K562 (cell line): ENCODE data around the gene SLC39A9. TPM values are rescaled to one million over a fixed set of nuclear protein-coding genes. Genes with fewer than 3 reads are reported as not detected.

Experiments
- BCL6 ChIP-seq: fragments of 250-450 bp; sonication (Bioruptor Pico); IDR thresholded peaks from 2 replicates; pipeline ENCODE4 v1.4.0; 2020
- CBX5 ChIP-seq: IDR thresholded peaks from 2 replicates; pipeline ENCODE4 v1.6.1; 2014; ENCODE audit warnings: low read depth, borderline replicate concordance
- EP300 ChIP-seq: IDR thresholded peaks from 2 replicates; pipeline ENCODE4 v1.6.1; 2012; ENCODE audit warnings: low read length, improper control_type of control experiment
- KLF13 ChIP-seq: fragments of 450-650 bp; IDR thresholded peaks from 2 replicates; pipeline ENCODE4 v1.6.1; 2016; ENCODE audit warnings: missing genetic modification characterization, low read depth, mild to moderate bottlenecking, missing compliant biosample characterization, moderate library complexity, borderline replicate concordance
- L3MBTL2 ChIP-seq: fragments of 450-650 bp; IDR thresholded peaks from 2 replicates; pipeline ENCODE4 v1.6.1; 2016; ENCODE audit warnings: mild to moderate bottlenecking, moderate library complexity
- NCOA1 ChIP-seq: fragments of 450-650 bp; IDR thresholded peaks from 2 replicates; pipeline ENCODE4 v1.6.1; 2016; ENCODE audit warnings: low read depth
- XRCC5 ChIP-seq: fragments of 200-400 bp; formaldehyde crosslinking; IDR thresholded peaks from 2 replicates; pipeline ENCODE4 v1.6.1; 2017; ENCODE audit warnings: low read depth, mild to moderate bottlenecking, low read length
- ZC3H8 ChIP-seq: fragments of 450-650 bp; IDR thresholded peaks from 2 replicates; pipeline ENCODE4 v1.6.1; 2017
- ZSCAN32 ChIP-seq: fragments of 450-650 bp; formaldehyde crosslinking; IDR thresholded peaks from 2 replicates; pipeline ENCODE4 v1.4.0; 2020; ENCODE audit warnings: mild to moderate bottlenecking, moderate library complexity
- polyA plus RNA-seq, 8 experiments: library from polyadenylated mRNA; depleted of rRNA in 4 of 8; stranded (reverse) in 5 of 8; unstranded in 3 of 8; fragments of >200 nt; fragmentation: Nextera tagmentation in 2 of 8; fragmentation: Illumina TruSeq in 1 of 8; extraction: Ambion mirVana in 2 of 8; extraction: Trizol in 1 of 8; gene quantifications; 2 replicates each; pipeline versions ENCODE4 v1.2.1 to v1.2.3, GENCODE V29; 2011 to 2014; ENCODE audit warnings: inconsistent platforms in 1 of 8, missing spikeins in 1 of 8
- total RNA-seq, 7 experiments: library from RNA; depleted of rRNA in 6 of 7; stranded (reverse); fragments of >200 nt in 6 of 7; fragmentation: Illumina TruSeq in 2 of 7; extraction: Trizol in 2 of 7; gene quantifications; 2 replicates each; pipeline versions ENCODE4 v1.2.1 to v1.2.3, GENCODE V29; 2011 to 2021; ENCODE audit warnings: low replicate concordance in 1 of 7
- TF ChIP-seq, protein P1 (sequence below): fragments of 200-800 bp; sonication (Bioruptor generic); IDR thresholded peaks from 2 replicates; pipeline ENCODE4 v1.6.1; 2017; ENCODE audit warnings: missing genetic modification characterization, missing compliant biosample characterization
- TF ChIP-seq, protein P2 (sequence below): fragments of 450-650 bp; IDR thresholded peaks from 2 replicates; pipeline ENCODE4 v1.6.1; 2016; ENCODE audit warnings: mild to moderate bottlenecking, moderate library complexity
- TF ChIP-seq, protein P3 (sequence below): fragments of 250-450 bp; sonication (Bioruptor Pico); IDR thresholded peaks from 2 replicates; pipeline ENCODE4 v1.8.0; 2021; ENCODE audit warnings: borderline replicate concordance, mild to moderate bottlenecking, moderate library complexity; ENCODE audit not compliant: poor library complexity, severe bottlenecking
- TF ChIP-seq, protein P4 (sequence below): fragments of 250-450 bp; sonication (Bioruptor Pico); IDR thresholded peaks from 2 replicates; pipeline ENCODE4 v1.8.0; 2022; ENCODE audit warnings: moderate library complexity, mild to moderate bottlenecking, inconsistent platforms

The SLC39A9 gene
- total and polyA plus RNA-seq, 9 of the 15 experiments (the other 6 are each of a cell fraction or from before 2014, with no cell fraction given) = 18.4 to 66.0 (median 32.5) TPM

DNA sequence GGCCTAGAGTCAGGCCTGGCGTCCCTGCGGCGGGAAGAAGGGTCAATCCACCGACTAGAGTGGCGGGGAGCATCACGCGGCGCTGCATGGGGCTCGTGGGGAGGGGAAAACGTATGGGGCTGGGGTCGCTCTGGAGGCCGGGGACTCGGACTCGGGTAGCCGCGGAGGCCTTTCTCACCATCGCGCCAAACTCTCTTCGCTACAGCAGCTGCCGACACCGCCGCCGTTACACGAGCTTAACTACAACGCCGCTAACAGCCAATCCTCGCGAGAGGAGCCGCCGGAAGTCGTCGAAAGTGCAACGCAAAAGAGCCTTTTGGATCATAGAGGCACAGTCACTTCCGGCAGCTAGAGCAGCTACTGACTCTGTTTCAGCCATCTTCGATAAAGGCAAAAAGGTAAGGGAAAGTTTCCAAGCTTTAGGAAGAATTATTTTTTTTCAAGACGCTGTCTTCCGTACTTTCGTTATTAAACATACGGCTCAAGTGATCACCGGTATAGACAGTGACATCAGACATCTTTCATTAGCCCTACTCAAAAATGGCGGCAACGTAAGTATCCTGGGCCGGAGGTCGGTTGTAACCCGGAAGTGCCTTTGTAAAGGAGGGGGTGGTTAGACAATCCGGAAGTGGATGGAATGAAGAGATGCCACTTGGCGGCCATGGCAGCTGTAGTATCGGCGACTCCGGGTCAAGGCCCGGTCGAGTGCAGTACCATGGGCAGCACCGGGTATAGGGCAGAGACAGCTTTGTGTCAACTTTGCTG lies at the start of gene SLC39A9, which contains the start of gene ERH (continued):
- TF ChIP-seq, protein P1, sequence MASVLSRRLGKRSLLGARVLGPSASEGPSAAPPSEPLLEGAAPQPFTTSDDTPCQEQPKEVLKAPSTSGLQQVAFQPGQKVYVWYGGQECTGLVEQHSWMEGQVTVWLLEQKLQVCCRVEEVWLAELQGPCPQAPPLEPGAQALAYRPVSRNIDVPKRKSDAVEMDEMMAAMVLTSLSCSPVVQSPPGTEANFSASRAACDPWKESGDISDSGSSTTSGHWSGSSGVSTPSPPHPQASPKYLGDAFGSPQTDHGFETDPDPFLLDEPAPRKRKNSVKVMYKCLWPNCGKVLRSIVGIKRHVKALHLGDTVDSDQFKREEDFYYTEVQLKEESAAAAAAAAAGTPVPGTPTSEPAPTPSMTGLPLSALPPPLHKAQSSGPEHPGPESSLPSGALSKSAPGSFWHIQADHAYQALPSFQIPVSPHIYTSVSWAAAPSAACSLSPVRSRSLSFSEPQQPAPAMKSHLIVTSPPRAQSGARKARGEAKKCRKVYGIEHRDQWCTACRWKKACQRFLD (CRISPR knock-in tag) = peak; percentile 6
- TF ChIP-seq BCL6 (CRISPR knock-in tag) (no peak), ZSCAN32 (CRISPR knock-in tag) (no peak), CBX5 (no peak), NCOA1 (peak; percentile 90; the same call in 1 of the 2 replicates), KLF13 (tag) (no peak), ZC3H8 (no peak), L3MBTL2 (peak; percentile 46; the same call in 1 of the 2 replicates), EP300 (peak; percentile 46), XRCC5 (no peak)
- TF ChIP-seq, protein P2, sequence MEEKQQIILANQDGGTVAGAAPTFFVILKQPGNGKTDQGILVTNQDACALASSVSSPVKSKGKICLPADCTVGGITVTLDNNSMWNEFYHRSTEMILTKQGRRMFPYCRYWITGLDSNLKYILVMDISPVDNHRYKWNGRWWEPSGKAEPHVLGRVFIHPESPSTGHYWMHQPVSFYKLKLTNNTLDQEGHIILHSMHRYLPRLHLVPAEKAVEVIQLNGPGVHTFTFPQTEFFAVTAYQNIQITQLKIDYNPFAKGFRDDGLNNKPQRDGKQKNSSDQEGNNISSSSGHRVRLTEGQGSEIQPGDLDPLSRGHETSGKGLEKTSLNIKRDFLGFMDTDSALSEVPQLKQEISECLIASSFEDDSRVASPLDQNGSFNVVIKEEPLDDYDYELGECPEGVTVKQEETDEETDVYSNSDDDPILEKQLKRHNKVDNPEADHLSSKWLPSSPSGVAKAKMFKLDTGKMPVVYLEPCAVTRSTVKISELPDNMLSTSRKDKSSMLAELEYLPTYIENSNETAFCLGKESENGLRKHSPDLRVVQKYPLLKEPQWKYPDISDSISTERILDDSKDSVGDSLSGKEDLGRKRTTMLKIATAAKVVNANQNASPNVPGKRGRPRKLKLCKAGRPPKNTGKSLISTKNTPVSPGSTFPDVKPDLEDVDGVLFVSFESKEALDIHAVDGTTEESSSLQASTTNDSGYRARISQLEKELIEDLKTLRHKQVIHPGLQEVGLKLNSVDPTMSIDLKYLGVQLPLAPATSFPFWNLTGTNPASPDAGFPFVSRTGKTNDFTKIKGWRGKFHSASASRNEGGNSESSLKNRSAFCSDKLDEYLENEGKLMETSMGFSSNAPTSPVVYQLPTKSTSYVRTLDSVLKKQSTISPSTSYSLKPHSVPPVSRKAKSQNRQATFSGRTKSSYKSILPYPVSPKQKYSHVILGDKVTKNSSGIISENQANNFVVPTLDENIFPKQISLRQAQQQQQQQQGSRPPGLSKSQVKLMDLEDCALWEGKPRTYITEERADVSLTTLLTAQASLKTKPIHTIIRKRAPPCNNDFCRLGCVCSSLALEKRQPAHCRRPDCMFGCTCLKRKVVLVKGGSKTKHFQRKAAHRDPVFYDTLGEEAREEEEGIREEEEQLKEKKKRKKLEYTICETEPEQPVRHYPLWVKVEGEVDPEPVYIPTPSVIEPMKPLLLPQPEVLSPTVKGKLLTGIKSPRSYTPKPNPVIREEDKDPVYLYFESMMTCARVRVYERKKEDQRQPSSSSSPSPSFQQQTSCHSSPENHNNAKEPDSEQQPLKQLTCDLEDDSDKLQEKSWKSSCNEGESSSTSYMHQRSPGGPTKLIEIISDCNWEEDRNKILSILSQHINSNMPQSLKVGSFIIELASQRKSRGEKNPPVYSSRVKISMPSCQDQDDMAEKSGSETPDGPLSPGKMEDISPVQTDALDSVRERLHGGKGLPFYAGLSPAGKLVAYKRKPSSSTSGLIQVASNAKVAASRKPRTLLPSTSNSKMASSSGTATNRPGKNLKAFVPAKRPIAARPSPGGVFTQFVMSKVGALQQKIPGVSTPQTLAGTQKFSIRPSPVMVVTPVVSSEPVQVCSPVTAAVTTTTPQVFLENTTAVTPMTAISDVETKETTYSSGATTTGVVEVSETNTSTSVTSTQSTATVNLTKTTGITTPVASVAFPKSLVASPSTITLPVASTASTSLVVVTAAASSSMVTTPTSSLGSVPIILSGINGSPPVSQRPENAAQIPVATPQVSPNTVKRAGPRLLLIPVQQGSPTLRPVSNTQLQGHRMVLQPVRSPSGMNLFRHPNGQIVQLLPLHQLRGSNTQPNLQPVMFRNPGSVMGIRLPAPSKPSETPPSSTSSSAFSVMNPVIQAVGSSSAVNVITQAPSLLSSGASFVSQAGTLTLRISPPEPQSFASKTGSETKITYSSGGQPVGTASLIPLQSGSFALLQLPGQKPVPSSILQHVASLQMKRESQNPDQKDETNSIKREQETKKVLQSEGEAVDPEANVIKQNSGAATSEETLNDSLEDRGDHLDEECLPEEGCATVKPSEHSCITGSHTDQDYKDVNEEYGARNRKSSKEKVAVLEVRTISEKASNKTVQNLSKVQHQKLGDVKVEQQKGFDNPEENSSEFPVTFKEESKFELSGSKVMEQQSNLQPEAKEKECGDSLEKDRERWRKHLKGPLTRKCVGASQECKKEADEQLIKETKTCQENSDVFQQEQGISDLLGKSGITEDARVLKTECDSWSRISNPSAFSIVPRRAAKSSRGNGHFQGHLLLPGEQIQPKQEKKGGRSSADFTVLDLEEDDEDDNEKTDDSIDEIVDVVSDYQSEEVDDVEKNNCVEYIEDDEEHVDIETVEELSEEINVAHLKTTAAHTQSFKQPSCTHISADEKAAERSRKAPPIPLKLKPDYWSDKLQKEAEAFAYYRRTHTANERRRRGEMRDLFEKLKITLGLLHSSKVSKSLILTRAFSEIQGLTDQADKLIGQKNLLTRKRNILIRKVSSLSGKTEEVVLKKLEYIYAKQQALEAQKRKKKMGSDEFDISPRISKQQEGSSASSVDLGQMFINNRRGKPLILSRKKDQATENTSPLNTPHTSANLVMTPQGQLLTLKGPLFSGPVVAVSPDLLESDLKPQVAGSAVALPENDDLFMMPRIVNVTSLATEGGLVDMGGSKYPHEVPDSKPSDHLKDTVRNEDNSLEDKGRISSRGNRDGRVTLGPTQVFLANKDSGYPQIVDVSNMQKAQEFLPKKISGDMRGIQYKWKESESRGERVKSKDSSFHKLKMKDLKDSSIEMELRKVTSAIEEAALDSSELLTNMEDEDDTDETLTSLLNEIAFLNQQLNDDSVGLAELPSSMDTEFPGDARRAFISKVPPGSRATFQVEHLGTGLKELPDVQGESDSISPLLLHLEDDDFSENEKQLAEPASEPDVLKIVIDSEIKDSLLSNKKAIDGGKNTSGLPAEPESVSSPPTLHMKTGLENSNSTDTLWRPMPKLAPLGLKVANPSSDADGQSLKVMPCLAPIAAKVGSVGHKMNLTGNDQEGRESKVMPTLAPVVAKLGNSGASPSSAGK = peak; percentile 57
- TF ChIP-seq, protein P3, sequence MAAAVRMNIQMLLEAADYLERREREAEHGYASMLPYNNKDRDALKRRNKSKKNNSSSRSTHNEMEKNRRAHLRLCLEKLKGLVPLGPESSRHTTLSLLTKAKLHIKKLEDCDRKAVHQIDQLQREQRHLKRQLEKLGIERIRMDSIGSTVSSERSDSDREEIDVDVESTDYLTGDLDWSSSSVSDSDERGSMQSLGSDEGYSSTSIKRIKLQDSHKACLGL (CRISPR knock-in tag) = no peak
- TF ChIP-seq, protein P4, sequence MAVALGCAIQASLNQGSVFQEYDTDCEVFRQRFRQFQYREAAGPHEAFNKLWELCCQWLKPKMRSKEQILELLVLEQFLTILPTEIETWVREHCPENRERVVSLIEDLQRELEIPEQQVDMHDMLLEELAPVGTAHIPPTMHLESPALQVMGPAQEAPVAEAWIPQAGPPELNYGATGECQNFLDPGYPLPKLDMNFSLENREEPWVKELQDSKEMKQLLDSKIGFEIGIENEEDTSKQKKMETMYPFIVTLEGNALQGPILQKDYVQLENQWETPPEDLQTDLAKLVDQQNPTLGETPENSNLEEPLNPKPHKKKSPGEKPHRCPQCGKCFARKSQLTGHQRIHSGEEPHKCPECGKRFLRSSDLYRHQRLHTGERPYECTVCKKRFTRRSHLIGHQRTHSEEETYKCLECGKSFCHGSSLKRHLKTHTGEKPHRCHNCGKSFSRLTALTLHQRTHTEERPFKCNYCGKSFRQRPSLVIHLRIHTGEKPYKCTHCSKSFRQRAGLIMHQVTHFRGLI = no peak
